K562 (cell line): ENCODE results near the gene EFNA1. TPM values are rescaled to one million over a fixed set of nuclear protein-coding genes. Genes with fewer than 3 reads are reported as not detected.

Experiments used
- ARID3A ChIP-seq: IDR thresholded peaks from 2 replicates; pipeline ENCODE4 v1.6.1; 2012; ENCODE audit warnings: low read depth, low read length, improper control_type of control experiment, borderline replicate concordance
- CREB1 ChIP-seq, 2 experiments: sonication (generic) in 1 of 2; formaldehyde crosslinking in 1 of 2; IDR thresholded peaks; 2 replicates each; pipeline versions ENCODE4 v1.6.1 to v1.8.0; 2012 to 2022; ENCODE audit warnings: inconsistent platforms in 1 of 2, mild to moderate bottlenecking in 1 of 2, missing genetic modification reagents in 1 of 2, moderate library complexity in 1 of 2
- E2F1 ChIP-seq: sonication (generic); formaldehyde crosslinking; IDR thresholded peaks from 2 replicates; pipeline ENCODE4 v1.8.1; 2023; ENCODE audit warnings: mild to moderate bottlenecking, missing genetic modification reagents, moderate library complexity
- EP400 ChIP-seq: fragments of 450-650 bp; IDR thresholded peaks from 2 replicates; pipeline ENCODE4 v1.6.1; 2017; ENCODE audit warnings: antibody characterized with exemption, mild to moderate bottlenecking, moderate library complexity
- FOXP4 ChIP-seq: sonication (generic); formaldehyde crosslinking; IDR thresholded peaks from 2 replicates; pipeline ENCODE4 v1.8.0; 2022; ENCODE audit warnings: mild to moderate bottlenecking, missing genetic modification reagents, borderline replicate concordance
- GTF2F1 ChIP-seq: IDR thresholded peaks from 2 replicates; pipeline ENCODE4 v1.6.1; 2011; ENCODE audit warnings: low read depth, low read length, improper control_type of control experiment
- JUND ChIP-seq, 2 experiments: IDR thresholded peaks; 2 replicates in 1 of 2; 3 replicates in 1 of 2; pipeline ENCODE4 v1.6.1; 2011; ENCODE audit warnings: borderline replicate concordance in 2 of 2, low read depth in 2 of 2, low read length in 2 of 2, improper control_type of control experiment in 1 of 2, missing biosample characterization in 1 of 2, missing genetic modification characterization in 1 of 2, missing genetic modification reagents in 1 of 2
- KLF13 ChIP-seq: fragments of 450-650 bp; IDR thresholded peaks from 2 replicates; pipeline ENCODE4 v1.6.1; 2016; ENCODE audit warnings: missing genetic modification characterization, low read depth, mild to moderate bottlenecking, missing compliant biosample characterization, moderate library complexity, borderline replicate concordance
- MXI1 ChIP-seq: IDR thresholded peaks from 2 replicates; pipeline ENCODE4 v1.6.1; 2011; ENCODE audit warnings: low read depth, mild to moderate bottlenecking, improper control_type of control experiment, low read length
- NRF1 ChIP-seq, 2 experiments: fragments of 450-650 bp; IDR thresholded peaks in 1 of 2; conservative IDR thresholded peaks in 1 of 2; 2 replicates each; pipeline ENCODE4 v1.6.1; 2014; ENCODE audit warnings: mild to moderate bottlenecking in 2 of 2
- POLR2G ChIP-seq: fragments of 200-400 bp; formaldehyde crosslinking; IDR thresholded peaks from 2 replicates; pipeline ENCODE4 v1.6.1; 2017; ENCODE audit warnings: low read depth, mild to moderate bottlenecking, antibody characterized with exemption, low read length, moderate library complexity
- SUPT5H ChIP-seq: fragments of 450-650 bp; IDR thresholded peaks from 2 replicates; pipeline ENCODE4 v1.6.1; 2016
- TARDBP ChIP-seq: fragments of 450-650 bp; IDR thresholded peaks from 2 replicates; pipeline ENCODE4 v1.6.1; 2016
- THRB ChIP-seq: fragments of 450-650 bp; formaldehyde crosslinking; conservative IDR thresholded peaks from 2 replicates; pipeline ENCODE4 v1.4.0; 2022; ENCODE audit warnings: mild to moderate bottlenecking, missing genetic modification characterization
- ZBTB43 ChIP-seq: sonication (generic); formaldehyde crosslinking; IDR thresholded peaks from 2 replicates; pipeline ENCODE4 v1.8.0; 2023; ENCODE audit warnings: mild to moderate bottlenecking, missing genetic modification reagents
- ZFX ChIP-seq: sonication (generic); formaldehyde crosslinking; IDR thresholded peaks from 2 replicates; pipeline ENCODE4 v1.8.0; 2022; ENCODE audit warnings: mild to moderate bottlenecking, missing genetic modification reagents, moderate library complexity
- ZNF165 ChIP-seq: fragments of 250-450 bp; sonication (Bioruptor Pico); IDR thresholded peaks from 2 replicates; pipeline ENCODE4 v1.4.0; 2020; ENCODE audit warnings: borderline replicate concordance
- ZNF696 ChIP-seq: fragments of 250-450 bp; sonication (Bioruptor Pico); conservative IDR thresholded peaks from 2 replicates; pipeline ENCODE4 v1.4.0; 2020; ENCODE audit warnings: mild to moderate bottlenecking, moderate library complexity
- ZNF699 ChIP-seq: fragments of 250-450 bp; sonication (Bioruptor Pico); IDR thresholded peaks from 2 replicates; pipeline ENCODE4 v1.8.0; 2021; ENCODE audit warnings: mild to moderate bottlenecking, moderate library complexity; ENCODE audit not compliant: insufficient replicate concordance
- polyA plus RNA-seq, 8 experiments: library from polyadenylated mRNA; depleted of rRNA in 4 of 8; stranded (reverse) in 5 of 8; unstranded in 3 of 8; fragments of >200 nt; fragmentation: Nextera tagmentation in 2 of 8; fragmentation: Illumina TruSeq in 1 of 8; extraction: Ambion mirVana in 2 of 8; extraction: Trizol in 1 of 8; gene quantifications; 2 replicates each; pipeline versions ENCODE4 v1.2.1 to v1.2.3, GENCODE V29; 2011 to 2014; ENCODE audit warnings: inconsistent platforms in 1 of 8, missing spikeins in 1 of 8
- total RNA-seq, 7 experiments: library from RNA; depleted of rRNA in 6 of 7; stranded (reverse); fragments of >200 nt in 6 of 7; fragmentation: Illumina TruSeq in 2 of 7; extraction: Trizol in 2 of 7; gene quantifications; 2 replicates each; pipeline versions ENCODE4 v1.2.1 to v1.2.3, GENCODE V29; 2011 to 2021; ENCODE audit warnings: low replicate concordance in 1 of 7

Gene EFNA1
- total and polyA plus RNA-seq, 9 of the 15 experiments (the other 6 are each of a cell fraction or from before 2014, with no cell fraction given): 2.1 to 9.3 (median 3.0) TPM

- peak; percentile 20; the same call in 1 of the 2 replicates for TF ChIP-seq FOXP4 (CRISPR knock-in tag)
- 0 out of 2 replicates have a peak, but pooled peaks have one; percentile 9 for TF ChIP-seq THRB (CRISPR knock-in tag)
- no peak for TF ChIP-seq ZNF699 (CRISPR knock-in tag)
- TF ChIP-seq ARID3A: no peak
- TF ChIP-seq GTF2F1: peak; percentile 25; the same call in 1 of the 2 replicates
- peak; percentile 18; the same call in 1 of the 2 replicates for TF ChIP-seq MXI1
- TF ChIP-seq ZFX (CRISPR knock-in tag): peak; percentile 66
- no peak for TF ChIP-seq ZBTB43 (CRISPR knock-in tag)
- no peak for TF ChIP-seq ZNF696 (CRISPR knock-in tag)
- TF ChIP-seq SUPT5H: peak; percentile 91
- no peak for TF ChIP-seq KLF13
- peak; percentile 92 for TF ChIP-seq POLR2G
- TF ChIP-seq EP400: peak; percentile 89
- no peak; the same call in 1 of the 2 replicates for TF ChIP-seq CREB1 (IDR thresholded peaks at IDR 0.05)
- peak; percentile 45; the same call in 1 of the 2 replicates for TF ChIP-seq CREB1 (CRISPR knock-in tag; IDR thresholded peaks at IDR 0.05)
- TF ChIP-seq E2F1 (CRISPR knock-in tag): 0 out of 2 replicates have a peak, but pooled peaks have one; percentile 22
- peak; percentile 25; the same call in 1 of the 2 replicates for TF ChIP-seq JUND (IDR thresholded peaks at IDR 0.05; ENCODE audit: borderline replicate concordance, low read depth, low read length)
- TF ChIP-seq JUND (tag; IDR thresholded peaks at IDR 0.05; ENCODE audit: borderline replicate concordance, low read depth, low read length): no peak; the same call in 2 of the 3 replicates
- no peak for TF ChIP-seq ZNF165 (CRISPR knock-in tag)
- TF ChIP-seq TARDBP: no peak
- peak; percentile 88 to 90 for TF ChIP-seq NRF1 (conservative IDR thresholded peaks at IDR 0.05 in 1 of 2, IDR thresholded peaks at IDR 0.05 in 1 of 2)
These were observed 7.8 kb downstream of the EFNA1 start, which contains the start of gene SLC50A1 (continued) for GRCh38 chr1:155135415-155136028.
